IPS-15b (cell line): ENCODE results near the gene CDKL5.
"Not testable (repeated sequence)": the region's sequence is repeated elsewhere in the genome, so short reads cannot be mapped to it uniquely, and the experiment has no call there.

Experiments
- H3K27me3 ChIP-seq: one replicate; pipeline ENCODE4 v1.6.1; 2013; ENCODE audit warnings: low read length; ENCODE audit not compliant: control insufficient read depth, insufficient read depth
- H3K36me3 ChIP-seq: one replicate; pipeline ENCODE4 v1.6.1; 2013; ENCODE audit warnings: low read length; ENCODE audit not compliant: control insufficient read depth, insufficient read depth
- H3K4me1 ChIP-seq: one replicate; pipeline ENCODE4 v1.6.1; 2013; ENCODE audit warnings: mild to moderate bottlenecking, low read length; ENCODE audit not compliant: control insufficient read depth, insufficient read depth
- H3K4me3 ChIP-seq: one replicate; pipeline ENCODE4 v1.5.1; 2013; ENCODE audit warnings: low read depth, low read length
- H3K9ac ChIP-seq: one replicate; pipeline ENCODE4 v1.6.1; 2013; ENCODE audit warnings: low read depth, mild to moderate bottlenecking, low read length
- H3K9me3 ChIP-seq: one replicate; pipeline ENCODE4 v1.6.1; 2013; ENCODE audit warnings: mild to moderate bottlenecking, low read length; ENCODE audit not compliant: control insufficient read depth, insufficient read depth

Gene CDKL5

GRCh38 chrX:18578546-18578945, 153.1 kb downstream of the CDKL5 start:
- Histone ChIP-seq H3K27me3 (no peaks in the 10 kb centered on the region), H3K36me3 (no peaks in the 10 kb centered on the region), H3K9me3 (no peaks in the 10 kb centered on the region), H3K4me1 (no peaks in the 10 kb centered on the region), H3K9ac (no peak overlapping the region), H3K4me3 (no peak overlapping the region)

- Histone ChIP-seq H3K27me3 (no peaks in the 10 kb centered on the region), H3K36me3 (no peaks in the 10 kb centered on the region), H3K9me3 (no peaks in the 10 kb centered on the region), H3K4me3 (no peak overlapping the region), H3K4me1 (no peaks in the 10 kb centered on the region), H3K9ac (no peak overlapping the region)
Observed at GRCh38 chrX:18579495-18579894, 154.1 kb downstream of the CDKL5 start.

GRCh38 chrX:18582910-18583493, 157.6 kb downstream of the CDKL5 start:
- Histone ChIP-seq H3K27me3 (no peaks in the 10 kb centered on the region), H3K36me3 (no peaks in the 10 kb centered on the region), H3K9me3 (no peaks in the 10 kb centered on the region), H3K4me1 (no peaks in the 10 kb centered on the region), H3K9ac (no peak overlapping the region), H3K4me3 (no peak overlapping the region)

GRCh38 chrX:18589292-18589691, 163.9 kb downstream of the CDKL5 start:
- H3K4me3 ChIP-seq, H3K4me1 ChIP-seq, H3K27me3 ChIP-seq, H3K9me3 ChIP-seq, H3K36me3 ChIP-seq, H3K9ac ChIP-seq: not testable (repeated sequence)

- H3K9me3 ChIP-seq, result no peaks in the 10 kb centered on the region
- H3K9ac ChIP-seq, result no peak overlapping the region
- H3K4me3 ChIP-seq, result no peak overlapping the region
- no peaks in the 10 kb centered on the region for H3K27me3 ChIP-seq
- H3K4me1 ChIP-seq, result no peaks in the 10 kb centered on the region
- H3K36me3 ChIP-seq, result no peaks in the 10 kb centered on the region
Observed at GRCh38 chrX:18591834-18592233, 166.4 kb downstream of the CDKL5 start.

- Histone ChIP-seq H3K4me3 (no peak overlapping the region), H3K4me1 (no peaks in the 10 kb centered on the region), H3K27me3 (no peaks in the 10 kb centered on the region)
Observed at GRCh38 chrX:18594079-18594478, 168.7 kb downstream of the CDKL5 start.

GRCh38 chrX:18596096-18596495, 170.7 kb downstream of the CDKL5 start:
- Histone ChIP-seq H3K9me3 (no peaks in the 10 kb centered on the region), H3K4me1 (no peaks in the 10 kb centered on the region), H3K36me3 (no peaks in the 10 kb centered on the region), H3K9ac (no peak overlapping the region), H3K4me3 (no peak overlapping the region), H3K27me3 (no peaks in the 10 kb centered on the region)

More at GRCh38 chrX:18594079-18594478, 168.7 kb downstream of the CDKL5 start:
- H3K9me3 ChIP-seq, result no peaks in the 10 kb centered on the region
- no peak overlapping the region for H3K9ac ChIP-seq
- H3K36me3 ChIP-seq, result no peaks in the 10 kb centered on the region

- no peaks in the 10 kb centered on the region for H3K9me3 ChIP-seq
- H3K4me1 ChIP-seq, result no peaks in the 10 kb centered on the region
- no peak overlapping the region for H3K9ac ChIP-seq
- H3K36me3 ChIP-seq, result no peaks in the 10 kb centered on the region
- no peak overlapping the region for H3K4me3 ChIP-seq
- no peaks in the 10 kb centered on the region for H3K27me3 ChIP-seq
Observed at GRCh38 chrX:18598413-18598812, 173.0 kb downstream of the CDKL5 start.

- H3K27me3 ChIP-seq, result no peaks in the 10 kb centered on the region
- no peak overlapping the region for H3K4me3 ChIP-seq
- H3K36me3 ChIP-seq, result peaks cover 12% of the 10 kb centered on the region
- H3K9ac ChIP-seq, result no peak overlapping the region
- H3K4me1 ChIP-seq, result no peaks in the 10 kb centered on the region
- H3K9me3 ChIP-seq, result no peaks in the 10 kb centered on the region
Observed at GRCh38 chrX:18607966-18608365, 182.6 kb downstream of the CDKL5 start.

- Histone ChIP-seq H3K9ac (no peak overlapping the region), H3K4me3 (no peak overlapping the region), H3K9me3 (no peaks in the 10 kb centered on the region), H3K4me1 (peaks cover 2% of the 10 kb centered on the region), H3K36me3 (peaks cover 4% of the 10 kb centered on the region), H3K27me3 (no peaks in the 10 kb centered on the region)
Observed at GRCh38 chrX:18613930-18614639, 188.7 kb downstream of the CDKL5 start.

- Histone ChIP-seq H3K27me3 (no peaks in the 10 kb centered on the region), H3K36me3 (no peaks in the 10 kb centered on the region)
Observed at GRCh38 chrX:18616688-18617406, 191.4 kb downstream of the CDKL5 start.

GRCh38 chrX:18617407-18617750, 192.0 kb downstream of the CDKL5 start:
- H3K9ac ChIP-seq, result no peak overlapping the region
- H3K4me3 ChIP-seq, result no peak overlapping the region
- H3K9me3 ChIP-seq, result no peaks in the 10 kb centered on the region
- peaks cover 2% of the 10 kb centered on the region for H3K4me1 ChIP-seq
- H3K36me3 ChIP-seq, result no peaks in the 10 kb centered on the region
- H3K27me3 ChIP-seq, result no peaks in the 10 kb centered on the region

More at GRCh38 chrX:18616688-18617406, 191.4 kb downstream of the CDKL5 start:
- no peak overlapping the region for H3K9ac ChIP-seq
- H3K9me3 ChIP-seq, result no peaks in the 10 kb centered on the region
- peaks cover 2% of the 10 kb centered on the region for H3K4me1 ChIP-seq
- no peak overlapping the region for H3K4me3 ChIP-seq
